IMR-90 (cell line): ENCODE results near the gene CTSV.

ENCODE experiments used
- BHLHE40 ChIP-seq: fragments of 150-350 bp; IDR thresholded peaks from 2 replicates; pipeline ENCODE4 v1.6.1; 2016; ENCODE audit warnings: mild to moderate bottlenecking, low read depth, low read length
- CHD1 ChIP-seq: IDR thresholded peaks from 2 replicates; pipeline ENCODE4 v1.6.1; 2012; ENCODE audit warnings: low read depth, low read length, improper control_type of control experiment
- MAZ ChIP-seq: IDR thresholded peaks from 2 replicates; pipeline ENCODE4 v1.6.1; 2012; ENCODE audit warnings: low read depth, mild to moderate bottlenecking, low read length, improper control_type of control experiment, moderate library complexity, borderline replicate concordance
- MXI1 ChIP-seq: IDR thresholded peaks from 2 replicates; pipeline ENCODE4 v1.6.1; 2012; ENCODE audit warnings: low read depth, mild to moderate bottlenecking, low read length, moderate library complexity, borderline replicate concordance
- POLR2A ChIP-seq: IDR thresholded peaks from 2 replicates; pipeline ENCODE4 v1.6.1; 2012; ENCODE audit warnings: mild to moderate bottlenecking, low read depth, low read length
- SMC3 ChIP-seq: fragments of 150-350 bp; IDR thresholded peaks from 2 replicates; pipeline ENCODE4 v1.6.1; 2016; ENCODE audit warnings: low read depth, mild to moderate bottlenecking, antibody characterized with exemption, low read length, moderate library complexity
- TF ChIP-seq, protein P1 (sequence below): conservative IDR thresholded peaks from 2 replicates; pipeline ENCODE4 v1.5.1; 2012; ENCODE audit warnings: mild to moderate bottlenecking, low read depth, low read length, improper control_type of control experiment

GRCh38 chr9:97067490-97067889 is 28.5 kb upstream of the CTSV start:
- TF ChIP-seq POLR2A: no peak
- TF ChIP-seq, protein P1, sequence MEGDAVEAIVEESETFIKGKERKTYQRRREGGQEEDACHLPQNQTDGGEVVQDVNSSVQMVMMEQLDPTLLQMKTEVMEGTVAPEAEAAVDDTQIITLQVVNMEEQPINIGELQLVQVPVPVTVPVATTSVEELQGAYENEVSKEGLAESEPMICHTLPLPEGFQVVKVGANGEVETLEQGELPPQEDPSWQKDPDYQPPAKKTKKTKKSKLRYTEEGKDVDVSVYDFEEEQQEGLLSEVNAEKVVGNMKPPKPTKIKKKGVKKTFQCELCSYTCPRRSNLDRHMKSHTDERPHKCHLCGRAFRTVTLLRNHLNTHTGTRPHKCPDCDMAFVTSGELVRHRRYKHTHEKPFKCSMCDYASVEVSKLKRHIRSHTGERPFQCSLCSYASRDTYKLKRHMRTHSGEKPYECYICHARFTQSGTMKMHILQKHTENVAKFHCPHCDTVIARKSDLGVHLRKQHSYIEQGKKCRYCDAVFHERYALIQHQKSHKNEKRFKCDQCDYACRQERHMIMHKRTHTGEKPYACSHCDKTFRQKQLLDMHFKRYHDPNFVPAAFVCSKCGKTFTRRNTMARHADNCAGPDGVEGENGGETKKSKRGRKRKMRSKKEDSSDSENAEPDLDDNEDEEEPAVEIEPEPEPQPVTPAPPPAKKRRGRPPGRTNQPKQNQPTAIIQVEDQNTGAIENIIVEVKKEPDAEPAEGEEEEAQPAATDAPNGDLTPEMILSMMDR: no peak
- TF ChIP-seq MAZ: no peak
- TF ChIP-seq CHD1: no peak
- TF ChIP-seq MXI1: no peak
- TF ChIP-seq BHLHE40: no peak
- no peak for TF ChIP-seq SMC3
